ENCODE results near the gene MYO5C. TPM values are rescaled to one million over a fixed set of nuclear protein-coding genes. Genes with fewer than 3 reads are reported as not detected.

MYO5C gene
- total RNA-seq, 2 donors from 2014 or later, result 73.9 to 90.9 TPM

GRCh38 chr15:52227456-52227855 lies 68.1 kb downstream of the MYO5C start:
- DNase-seq (peak; percentile 58 to 74), ATAC-seq (peak; percentile 58)
- intact Hi-C loops (cut with DNase I, micrococcal nuclease), result no loop called here

GRCh38 chr15:52225230-52225629 lies 70.4 kb downstream of the MYO5C start:
- intact Hi-C loops (cut with DNase I, micrococcal nuclease), result no loop called here
- ATAC-seq, result no peak
- DNase-seq, result no peak

- DNase-seq (no peak), ATAC-seq (no peak)
- intact Hi-C loops (cut with DNase I, micrococcal nuclease), result no loop called here
Measured at GRCh38 chr15:52224211-52224610, 71.4 kb downstream of the MYO5C start.

GRCh38 chr15:52221730-52222129 lies 73.9 kb downstream of the MYO5C start:
- ATAC-seq (no peak), DNase-seq (no peak)
- intact Hi-C loops (cut with DNase I, micrococcal nuclease), result no loop called here

GRCh38 chr15:52220937-52221660 lies 74.5 kb downstream of the MYO5C start:
- intact Hi-C loops (cut with DNase I, micrococcal nuclease), result no loop called here
- DNase-seq, result no peak
- ATAC-seq, result no peak

- intact Hi-C loops (cut with DNase I, micrococcal nuclease), result no loop called here
- ATAC-seq (no peak), DNase-seq (no peak)
Measured at GRCh38 chr15:52220251-52220650, 75.4 kb downstream of the MYO5C start.

- DNase-seq (no peak), ATAC-seq (no peak)
- intact Hi-C loops (cut with DNase I, micrococcal nuclease), result no loop called here
Measured at GRCh38 chr15:52218816-52219215, 76.8 kb downstream of the MYO5C start.

- ATAC-seq, result no peak
Measured at GRCh38 chr15:52218371-52218770, 77.2 kb downstream of the MYO5C start.

GRCh38 chr15:52217186-52217585 lies 78.4 kb downstream of the MYO5C start:
- intact Hi-C loops (cut with DNase I, micrococcal nuclease), result no loop called here
- ATAC-seq (peak; percentile 71), DNase-seq (peak in 1 of 2 donors; percentile 44)

More at GRCh38 chr15:52218371-52218770, 77.2 kb downstream of the MYO5C start:
- intact Hi-C loops (cut with DNase I, micrococcal nuclease), result no loop called here
- DNase-seq, result no peak

- DNase-seq (no peak), ATAC-seq (no peak)
- intact Hi-C loops (cut with DNase I, micrococcal nuclease), result no loop called here
Measured at GRCh38 chr15:52214553-52214952, 81.1 kb downstream of the MYO5C start.

GRCh38 chr15:52213206-52213605 lies 82.4 kb downstream of the MYO5C start:
- intact Hi-C loops (cut with DNase I, micrococcal nuclease), result no loop called here
- no peak for DNase-seq
- ATAC-seq, result no peak

GRCh38 chr15:52208306-52208946 lies 87.2 kb downstream of the MYO5C start:
- ATAC-seq (peak; percentile 79), DNase-seq (peak; percentile 37 to 67)
- intact Hi-C loops (cut with DNase I, micrococcal nuclease), result no loop called here

GRCh38 chr15:52207191-52207590 lies 88.4 kb downstream of the MYO5C start:
- DNase-seq, result no peak
- intact Hi-C loops (cut with DNase I, micrococcal nuclease), result no loop called here
- ATAC-seq, result no peak

- intact Hi-C loops (cut with DNase I, micrococcal nuclease), result no loop called here
- ATAC-seq, result peak; percentile 34
- DNase-seq, result no peak
Measured at GRCh38 chr15:52206446-52206845, 89.2 kb downstream of the MYO5C start.

GRCh38 chr15:52204657-52205056 lies 90.9 kb downstream of the MYO5C start:
- DNase-seq, result no peak
- ATAC-seq, result no peak
- intact Hi-C loops (cut with DNase I, micrococcal nuclease), result no loop called here

GRCh38 chr15:52200831-52201365 lies 94.7 kb downstream of the MYO5C start:
- ATAC-seq (no peak), DNase-seq (no peak)
- intact Hi-C loops (cut with DNase I, micrococcal nuclease), result no loop called here

GRCh38 chr15:52199271-52199670 lies 96.3 kb downstream of the MYO5C start:
- ATAC-seq (no peak), DNase-seq (no peak)
- intact Hi-C loops (cut with DNase I, micrococcal nuclease), result no loop called here

- ATAC-seq, result no peak
- no peak for DNase-seq
- intact Hi-C loops (cut with DNase I, micrococcal nuclease), result no loop called here
Measured at GRCh38 chr15:52196891-52197290, 98.7 kb downstream of the MYO5C start.

- no peak for DNase-seq
- intact Hi-C loops (cut with DNase I, micrococcal nuclease), result no loop called here
- ATAC-seq, result no peak
Measured at GRCh38 chr15:52193791-52194190, 101.8 kb downstream of the MYO5C start.

GRCh38 chr15:52193321-52193720 lies 102.3 kb downstream of the MYO5C start:
- intact Hi-C loops (cut with DNase I, micrococcal nuclease), result no loop called here
- ATAC-seq, result no peak
- DNase-seq, result no peak

Measured in left colon (tissue), 2 donors.